NT2/D1 (cell line): ENCODE data around the gene PRKG1.

Source experiments
- SUZ12 ChIP-seq: IDR thresholded peaks from 2 replicates; pipeline ENCODE4 v1.6.1; 2011; ENCODE audit not compliant: insufficient read length, insufficient read depth; ENCODE audit errors: extremely low read depth
- ZNF274 ChIP-seq: IDR thresholded peaks from 2 replicates; pipeline ENCODE4 v1.6.1; 2011; ENCODE audit warnings: mild to moderate bottlenecking, low read depth, low read length

- TF ChIP-seq SUZ12 = no peak
- no peak for TF ChIP-seq ZNF274
Observed at GRCh38 chr10:51574248-51575048, 500.2 kb downstream of the PRKG1 start.
